DMS114 treated with DMSO at 0.1 percent for 48 hours (cell line): Measurements from ENCODE around the gene ADAMTSL3.

ENCODE experiments used
- DNase-seq: peaks from one replicate; lab custom pipeline; 2025; ENCODE audit not compliant: unreplicated experiment; lab: John Stamatoyannopoulos, UW

Gene ADAMTSL3

GRCh38 chr15:83858820-83859505, 205.0 kb downstream of the ADAMTSL3 start:
- DNase-seq = no peak

GRCh38 chr15:83866692-83867091, 212.8 kb downstream of the ADAMTSL3 start:
- DNase-seq = no peak

- no peak for DNase-seq
These were observed 215.4 kb downstream of the ADAMTSL3 start for GRCh38 chr15:83869341-83869740.

- DNase-seq = no peak
These were observed 218.1 kb downstream of the ADAMTSL3 start for GRCh38 chr15:83871808-83872559.

- DNase-seq = no peak
These were observed 220.0 kb downstream of the ADAMTSL3 start for GRCh38 chr15:83873966-83874365.

GRCh38 chr15:83880529-83880928, 226.6 kb downstream of the ADAMTSL3 start:
- DNase-seq = no peak

GRCh38 chr15:83881156-83881555, 227.2 kb downstream of the ADAMTSL3 start:
- no peak for DNase-seq

GRCh38 chr15:83886321-83886720, 232.4 kb downstream of the ADAMTSL3 start:
- no peak for DNase-seq

GRCh38 chr15:83887404-83887803, 233.5 kb downstream of the ADAMTSL3 start:
- DNase-seq = no peak

GRCh38 chr15:83887961-83888360, 234.0 kb downstream of the ADAMTSL3 start:
- no peak for DNase-seq

GRCh38 chr15:83889995-83890394, 236.1 kb downstream of the ADAMTSL3 start:
- no peak for DNase-seq

- DNase-seq = no peak
These were observed 236.7 kb downstream of the ADAMTSL3 start for GRCh38 chr15:83890587-83890986.

GRCh38 chr15:83892498-83892897, 238.6 kb downstream of the ADAMTSL3 start:
- no peak for DNase-seq

- no peak for DNase-seq
These were observed 239.4 kb downstream of the ADAMTSL3 start for GRCh38 chr15:83893308-83893707.

GRCh38 chr15:83897037-83897436, 243.1 kb downstream of the ADAMTSL3 start:
- no peak for DNase-seq

- no peak for DNase-seq
These were observed 244.4 kb downstream of the ADAMTSL3 start for GRCh38 chr15:83898361-83898760.

GRCh38 chr15:83899670-83900069, 245.7 kb downstream of the ADAMTSL3 start:
- DNase-seq = no peak

- DNase-seq = no peak
These were observed 250.5 kb downstream of the ADAMTSL3 start for GRCh38 chr15:83904107-83905040.

GRCh38 chr15:83905556-83906273, 251.8 kb downstream of the ADAMTSL3 start:
- no peak for DNase-seq

- DNase-seq = no peak
These were observed 257.4 kb downstream of the ADAMTSL3 start for GRCh38 chr15:83911345-83911744.

GRCh38 chr15:83912343-83912742, 258.4 kb downstream of the ADAMTSL3 start:
- DNase-seq = no peak
